Measurements from ENCODE around the gene PAWR. TPM values are rescaled to one million over a fixed set of nuclear protein-coding genes. Genes with fewer than 3 reads are reported as not detected.

Gene PAWR
- total and polyA plus RNA-seq, 2 experiments from 2014 or later: 149 to 180 TPM

DNA sequence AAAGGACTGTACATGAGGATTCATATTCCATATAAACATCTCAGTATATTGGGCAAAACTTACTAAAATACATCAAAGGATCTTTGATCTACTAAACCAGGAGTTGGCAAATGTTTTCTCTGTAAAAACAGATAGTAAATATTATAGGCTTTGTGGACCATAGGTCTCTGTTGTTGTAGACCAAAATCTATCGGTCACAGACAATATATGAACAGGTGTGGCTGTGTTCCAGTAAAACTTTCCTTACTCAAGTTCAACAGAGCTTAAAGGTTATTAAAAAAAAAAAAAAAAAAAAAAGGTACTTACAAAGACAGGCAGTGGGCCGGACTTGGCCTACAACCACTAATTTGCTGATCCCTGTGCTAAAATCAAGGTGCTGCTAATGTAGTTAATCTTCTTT, 40.3 kb downstream of the PAWR start:
- H3K9me3 Mint-ChIP-seq: peaks cover 10% of the 10 kb centered on the region; the same call in 1 of the 3 replicates
- Histone ChIP-seq H4K20me1 (replicated peaks; ENCODE audit: insufficient read depth) (peaks cover 83% of the 10 kb centered on the region), H3K27me3 (ENCODE audit: insufficient read depth) (no peaks in the 10 kb centered on the region), H3K4me1 (ENCODE audit: insufficient read depth) (peaks cover 54% of the 10 kb centered on the region), H3F3A (replicated peaks; ENCODE audit: low read depth) (peaks cover under 1% of the 10 kb centered on the region; the same call in 1 of the 2 replicates), H2AFZ (no peak overlapping the region), H3K4me2 (no peak overlapping the region), H3K4me3 (no peak overlapping the region), H3K9me2 (ENCODE audit: insufficient read depth) (no peaks in the 10 kb centered on the region), H3K79me2 (replicated peaks; ENCODE audit: insufficient read depth) (peaks cover 100% of the 10 kb centered on the region), H3K36me3 (ENCODE audit: insufficient read depth) (no peaks in the 10 kb centered on the region), H3K27ac (ENCODE audit: low read depth) (no peak overlapping the region)
- H3K27ac Mint-ChIP-seq: no peak overlapping the region
- ATAC-seq (no peak), DNase-seq (ENCODE audit: low spot score) (no peak)
- H3K4me1 Mint-ChIP-seq: peaks cover 60% of the 10 kb centered on the region
- H3K27me3 Mint-ChIP-seq (ENCODE audit: insufficient read depth, low read depth, poor library complexity): peaks cover 4% of the 10 kb centered on the region
- TF ChIP-seq NANOG (IDR thresholded peaks at IDR 0.05; ENCODE audit: borderline replicate concordance): no peak
- no peak for TF ChIP-seq EZH2 (IDR thresholded peaks at IDR 0.05; ENCODE audit: low read depth, unreplicated experiment)
- TF ChIP-seq, protein P1, sequence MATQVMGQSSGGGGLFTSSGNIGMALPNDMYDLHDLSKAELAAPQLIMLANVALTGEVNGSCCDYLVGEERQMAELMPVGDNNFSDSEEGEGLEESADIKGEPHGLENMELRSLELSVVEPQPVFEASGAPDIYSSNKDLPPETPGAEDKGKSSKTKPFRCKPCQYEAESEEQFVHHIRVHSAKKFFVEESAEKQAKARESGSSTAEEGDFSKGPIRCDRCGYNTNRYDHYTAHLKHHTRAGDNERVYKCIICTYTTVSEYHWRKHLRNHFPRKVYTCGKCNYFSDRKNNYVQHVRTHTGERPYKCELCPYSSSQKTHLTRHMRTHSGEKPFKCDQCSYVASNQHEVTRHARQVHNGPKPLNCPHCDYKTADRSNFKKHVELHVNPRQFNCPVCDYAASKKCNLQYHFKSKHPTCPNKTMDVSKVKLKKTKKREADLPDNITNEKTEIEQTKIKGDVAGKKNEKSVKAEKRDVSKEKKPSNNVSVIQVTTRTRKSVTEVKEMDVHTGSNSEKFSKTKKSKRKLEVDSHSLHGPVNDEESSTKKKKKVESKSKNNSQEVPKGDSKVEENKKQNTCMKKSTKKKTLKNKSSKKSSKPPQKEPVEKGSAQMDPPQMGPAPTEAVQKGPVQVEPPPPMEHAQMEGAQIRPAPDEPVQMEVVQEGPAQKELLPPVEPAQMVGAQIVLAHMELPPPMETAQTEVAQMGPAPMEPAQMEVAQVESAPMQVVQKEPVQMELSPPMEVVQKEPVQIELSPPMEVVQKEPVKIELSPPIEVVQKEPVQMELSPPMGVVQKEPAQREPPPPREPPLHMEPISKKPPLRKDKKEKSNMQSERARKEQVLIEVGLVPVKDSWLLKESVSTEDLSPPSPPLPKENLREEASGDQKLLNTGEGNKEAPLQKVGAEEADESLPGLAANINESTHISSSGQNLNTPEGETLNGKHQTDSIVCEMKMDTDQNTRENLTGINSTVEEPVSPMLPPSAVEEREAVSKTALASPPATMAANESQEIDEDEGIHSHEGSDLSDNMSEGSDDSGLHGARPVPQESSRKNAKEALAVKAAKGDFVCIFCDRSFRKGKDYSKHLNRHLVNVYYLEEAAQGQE (IDR thresholded peaks at IDR 0.05; ENCODE audit: unreplicated experiment): no peak
- TF ChIP-seq JUNB (IDR thresholded peaks at IDR 0.05; ENCODE audit: unreplicated experiment): no peak
- TF ChIP-seq EZH2phosphoT487 (IDR thresholded peaks at IDR 0.05; ENCODE audit: unreplicated experiment): no peak
- no peak for TF ChIP-seq CREB1 (CRISPR knock-in tag; IDR thresholded peaks at IDR 0.05; ENCODE audit: low read depth)
- TF ChIP-seq STAT1 (IDR thresholded peaks at IDR 0.05; ENCODE audit: unreplicated experiment): no peak
- no peak for TF ChIP-seq ZNF114 (CRISPR knock-in tag; IDR thresholded peaks at IDR 0.05)
- TF ChIP-seq POLR2AphosphoS5 (IDR thresholded peaks at IDR 0.05; ENCODE audit: low read depth): no peak
- TF ChIP-seq, protein P2, sequence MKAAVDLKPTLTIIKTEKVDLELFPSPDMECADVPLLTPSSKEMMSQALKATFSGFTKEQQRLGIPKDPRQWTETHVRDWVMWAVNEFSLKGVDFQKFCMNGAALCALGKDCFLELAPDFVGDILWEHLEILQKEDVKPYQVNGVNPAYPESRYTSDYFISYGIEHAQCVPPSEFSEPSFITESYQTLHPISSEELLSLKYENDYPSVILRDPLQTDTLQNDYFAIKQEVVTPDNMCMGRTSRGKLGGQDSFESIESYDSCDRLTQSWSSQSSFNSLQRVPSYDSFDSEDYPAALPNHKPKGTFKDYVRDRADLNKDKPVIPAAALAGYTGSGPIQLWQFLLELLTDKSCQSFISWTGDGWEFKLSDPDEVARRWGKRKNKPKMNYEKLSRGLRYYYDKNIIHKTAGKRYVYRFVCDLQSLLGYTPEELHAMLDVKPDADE (IDR thresholded peaks at IDR 0.05): no peak
- TF ChIP-seq, protein P3, sequence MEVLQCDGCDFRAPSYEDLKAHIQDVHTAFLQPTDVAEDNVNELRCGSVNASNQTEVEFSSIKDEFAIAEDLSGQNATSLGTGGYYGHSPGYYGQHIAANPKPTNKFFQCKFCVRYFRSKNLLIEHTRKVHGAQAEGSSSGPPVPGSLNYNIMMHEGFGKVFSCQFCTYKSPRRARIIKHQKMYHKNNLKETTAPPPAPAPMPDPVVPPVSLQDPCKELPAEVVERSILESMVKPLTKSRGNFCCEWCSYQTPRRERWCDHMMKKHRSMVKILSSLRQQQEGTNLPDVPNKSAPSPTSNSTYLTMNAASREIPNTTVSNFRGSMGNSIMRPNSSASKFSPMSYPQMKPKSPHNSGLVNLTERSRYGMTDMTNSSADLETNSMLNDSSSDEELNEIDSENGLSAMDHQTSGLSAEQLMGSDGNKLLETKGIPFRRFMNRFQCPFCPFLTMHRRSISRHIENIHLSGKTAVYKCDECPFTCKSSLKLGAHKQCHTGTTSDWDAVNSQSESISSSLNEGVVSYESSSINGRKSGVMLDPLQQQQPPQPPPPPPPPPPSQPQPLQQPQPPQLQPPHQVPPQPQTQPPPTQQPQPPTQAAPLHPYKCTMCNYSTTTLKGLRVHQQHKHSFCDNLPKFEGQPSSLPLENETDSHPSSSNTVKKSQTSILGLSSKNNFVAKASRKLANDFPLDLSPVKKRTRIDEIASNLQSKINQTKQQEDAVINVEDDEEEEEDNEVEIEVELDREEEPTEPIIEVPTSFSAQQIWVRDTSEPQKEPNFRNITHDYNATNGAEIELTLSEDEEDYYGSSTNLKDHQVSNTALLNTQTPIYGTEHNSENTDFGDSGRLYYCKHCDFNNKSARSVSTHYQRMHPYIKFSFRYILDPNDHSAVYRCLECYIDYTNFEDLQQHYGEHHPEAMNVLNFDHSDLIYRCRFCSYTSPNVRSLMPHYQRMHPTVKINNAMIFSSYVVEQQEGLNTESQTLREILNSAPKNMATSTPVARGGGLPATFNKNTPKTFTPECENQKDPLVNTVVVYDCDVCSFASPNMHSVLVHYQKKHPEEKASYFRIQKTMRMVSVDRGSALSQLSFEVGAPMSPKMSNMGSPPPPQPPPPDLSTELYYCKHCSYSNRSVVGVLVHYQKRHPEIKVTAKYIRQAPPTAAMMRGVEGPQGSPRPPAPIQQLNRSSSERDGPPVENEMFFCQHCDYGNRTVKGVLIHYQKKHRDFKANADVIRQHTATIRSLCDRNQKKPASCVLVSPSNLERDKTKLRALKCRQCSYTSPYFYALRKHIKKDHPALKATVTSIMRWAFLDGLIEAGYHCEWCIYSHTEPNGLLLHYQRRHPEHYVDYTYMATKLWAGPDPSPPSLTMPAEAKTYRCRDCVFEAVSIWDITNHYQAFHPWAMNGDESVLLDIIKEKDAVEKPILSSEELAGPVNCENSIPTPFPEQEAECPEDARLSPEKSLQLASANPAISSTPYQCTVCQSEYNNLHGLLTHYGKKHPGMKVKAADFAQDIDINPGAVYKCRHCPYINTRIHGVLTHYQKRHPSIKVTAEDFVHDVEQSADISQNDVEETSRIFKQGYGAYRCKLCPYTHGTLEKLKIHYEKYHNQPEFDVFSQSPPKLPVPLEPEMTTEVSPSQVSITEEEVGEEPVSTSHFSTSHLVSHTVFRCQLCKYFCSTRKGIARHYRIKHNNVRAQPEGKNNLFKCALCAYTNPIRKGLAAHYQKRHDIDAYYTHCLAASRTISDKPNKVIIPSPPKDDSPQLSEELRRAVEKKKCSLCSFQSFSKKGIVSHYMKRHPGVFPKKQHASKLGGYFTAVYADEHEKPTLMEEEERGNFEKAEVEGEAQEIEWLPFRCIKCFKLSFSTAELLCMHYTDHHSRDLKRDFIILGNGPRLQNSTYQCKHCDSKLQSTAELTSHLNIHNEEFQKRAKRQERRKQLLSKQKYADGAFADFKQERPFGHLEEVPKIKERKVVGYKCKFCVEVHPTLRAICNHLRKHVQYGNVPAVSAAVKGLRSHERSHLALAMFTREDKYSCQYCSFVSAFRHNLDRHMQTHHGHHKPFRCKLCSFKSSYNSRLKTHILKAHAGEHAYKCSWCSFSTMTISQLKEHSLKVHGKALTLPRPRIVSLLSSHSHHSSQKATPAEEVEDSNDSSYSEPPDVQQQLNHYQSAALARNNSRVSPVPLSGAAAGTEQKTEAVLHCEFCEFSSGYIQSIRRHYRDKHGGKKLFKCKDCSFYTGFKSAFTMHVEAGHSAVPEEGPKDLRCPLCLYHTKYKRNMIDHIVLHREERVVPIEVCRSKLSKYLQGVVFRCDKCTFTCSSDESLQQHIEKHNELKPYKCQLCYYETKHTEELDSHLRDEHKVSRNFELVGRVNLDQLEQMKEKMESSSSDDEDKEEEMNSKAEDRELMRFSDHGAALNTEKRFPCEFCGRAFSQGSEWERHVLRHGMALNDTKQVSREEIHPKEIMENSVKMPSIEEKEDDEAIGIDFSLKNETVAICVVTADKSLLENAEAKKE (CRISPR knock-in tag; IDR thresholded peaks at IDR 0.05): no peak
- TF ChIP-seq, protein P4, sequence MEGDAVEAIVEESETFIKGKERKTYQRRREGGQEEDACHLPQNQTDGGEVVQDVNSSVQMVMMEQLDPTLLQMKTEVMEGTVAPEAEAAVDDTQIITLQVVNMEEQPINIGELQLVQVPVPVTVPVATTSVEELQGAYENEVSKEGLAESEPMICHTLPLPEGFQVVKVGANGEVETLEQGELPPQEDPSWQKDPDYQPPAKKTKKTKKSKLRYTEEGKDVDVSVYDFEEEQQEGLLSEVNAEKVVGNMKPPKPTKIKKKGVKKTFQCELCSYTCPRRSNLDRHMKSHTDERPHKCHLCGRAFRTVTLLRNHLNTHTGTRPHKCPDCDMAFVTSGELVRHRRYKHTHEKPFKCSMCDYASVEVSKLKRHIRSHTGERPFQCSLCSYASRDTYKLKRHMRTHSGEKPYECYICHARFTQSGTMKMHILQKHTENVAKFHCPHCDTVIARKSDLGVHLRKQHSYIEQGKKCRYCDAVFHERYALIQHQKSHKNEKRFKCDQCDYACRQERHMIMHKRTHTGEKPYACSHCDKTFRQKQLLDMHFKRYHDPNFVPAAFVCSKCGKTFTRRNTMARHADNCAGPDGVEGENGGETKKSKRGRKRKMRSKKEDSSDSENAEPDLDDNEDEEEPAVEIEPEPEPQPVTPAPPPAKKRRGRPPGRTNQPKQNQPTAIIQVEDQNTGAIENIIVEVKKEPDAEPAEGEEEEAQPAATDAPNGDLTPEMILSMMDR (conservative IDR thresholded peaks at IDR 0.05; ENCODE audit: low read depth in 2 of 2): no peak
- TF ChIP-seq ZNF331 (CRISPR knock-in tag; IDR thresholded peaks at IDR 0.05; ENCODE audit: low read depth): no peak
- H3K36me3 Mint-ChIP-seq (ENCODE audit: low read depth): peaks cover 28% of the 10 kb centered on the region
- H3K4me3 Mint-ChIP-seq: no peak overlapping the region
